CD4-positive, alpha-beta T cell treated with Interleukin-4 for 4 hours (primary cell): Measurements from ENCODE around the gene ROBO2.

ENCODE experiments used
- DNase-seq: peaks from one replicate; pipeline ENCODE4 v3.0.0-alpha.2; 2020

The ROBO2 gene

GRCh38 chr3:77052733-77053670 is 13.1 kb downstream of the ROBO2 start:
- no peak for DNase-seq

GRCh38 chr3:77053795-77054194 is 13.9 kb downstream of the ROBO2 start:
- DNase-seq: no peak

GRCh38 chr3:77055841-77056341 is 16.0 kb downstream of the ROBO2 start:
- DNase-seq: no peak

GRCh38 chr3:77059354-77059753 is 19.5 kb downstream of the ROBO2 start:
- DNase-seq: no peak

GRCh38 chr3:77063423-77063822 is 23.5 kb downstream of the ROBO2 start:
- DNase-seq: no peak

GRCh38 chr3:77065750-77066149 is 25.9 kb downstream of the ROBO2 start:
- no peak for DNase-seq

- no peak for DNase-seq
Observed at GRCh38 chr3:77066829-77067228, 26.9 kb downstream of the ROBO2 start.

GRCh38 chr3:77068808-77069207 is 28.9 kb downstream of the ROBO2 start:
- DNase-seq: no peak

GRCh38 chr3:77071364-77071763 is 31.5 kb downstream of the ROBO2 start:
- no peak for DNase-seq

- DNase-seq: no peak
Observed at GRCh38 chr3:77071809-77072208, 31.9 kb downstream of the ROBO2 start.

GRCh38 chr3:77072232-77072631 is 32.3 kb downstream of the ROBO2 start:
- DNase-seq: no peak

GRCh38 chr3:77078279-77078678 is 38.4 kb downstream of the ROBO2 start:
- no peak for DNase-seq

- DNase-seq: no peak
Observed at GRCh38 chr3:77079988-77080610, 40.2 kb downstream of the ROBO2 start.

- no peak for DNase-seq
Observed at GRCh38 chr3:77081240-77081661, 41.4 kb downstream of the ROBO2 start.

- no peak for DNase-seq
Observed at GRCh38 chr3:77084511-77084910, 44.6 kb downstream of the ROBO2 start.

- DNase-seq: no peak
Observed at GRCh38 chr3:77086408-77086807, 46.5 kb downstream of the ROBO2 start.

GRCh38 chr3:77091809-77092208 is 51.9 kb downstream of the ROBO2 start:
- DNase-seq: no peak

GRCh38 chr3:77093101-77093500 is 53.2 kb downstream of the ROBO2 start:
- no peak for DNase-seq

GRCh38 chr3:77096145-77096544 is 56.2 kb downstream of the ROBO2 start:
- DNase-seq: no peak

- no peak for DNase-seq
Observed at GRCh38 chr3:77096966-77097890, 57.3 kb downstream of the ROBO2 start.

GRCh38 chr3:77102951-77103769 is 63.3 kb downstream of the ROBO2 start:
- DNase-seq: no peak

- DNase-seq: no peak
Observed at GRCh38 chr3:77122652-77123051, 82.8 kb downstream of the ROBO2 start.
